ENCODE results near the gene ELOVL3.
"Not testable (repeated sequence)": the region's sequence is repeated elsewhere in the genome, so short reads cannot be mapped to it uniquely, and the experiment has no call there.

Gene ELOVL3

GRCh38 chr10:102185811-102186527 is 40.1 kb upstream of the ELOVL3 start:
- TF ChIP-seq CTCF (IDR thresholded peaks at IDR 0.05; ENCODE audit: insufficient read depth, low read length) (no peak), SPI1 (IDR thresholded peaks at IDR 0.05; ENCODE audit: borderline replicate concordance, low read depth) (no peak), POLR2AphosphoS5 (IDR thresholded peaks at IDR 0.05; ENCODE audit: low read depth) (no peak), GABPA (IDR thresholded peaks at IDR 0.05; ENCODE audit: low read depth) (no peak)
- TF ChIP-seq, protein P1, sequence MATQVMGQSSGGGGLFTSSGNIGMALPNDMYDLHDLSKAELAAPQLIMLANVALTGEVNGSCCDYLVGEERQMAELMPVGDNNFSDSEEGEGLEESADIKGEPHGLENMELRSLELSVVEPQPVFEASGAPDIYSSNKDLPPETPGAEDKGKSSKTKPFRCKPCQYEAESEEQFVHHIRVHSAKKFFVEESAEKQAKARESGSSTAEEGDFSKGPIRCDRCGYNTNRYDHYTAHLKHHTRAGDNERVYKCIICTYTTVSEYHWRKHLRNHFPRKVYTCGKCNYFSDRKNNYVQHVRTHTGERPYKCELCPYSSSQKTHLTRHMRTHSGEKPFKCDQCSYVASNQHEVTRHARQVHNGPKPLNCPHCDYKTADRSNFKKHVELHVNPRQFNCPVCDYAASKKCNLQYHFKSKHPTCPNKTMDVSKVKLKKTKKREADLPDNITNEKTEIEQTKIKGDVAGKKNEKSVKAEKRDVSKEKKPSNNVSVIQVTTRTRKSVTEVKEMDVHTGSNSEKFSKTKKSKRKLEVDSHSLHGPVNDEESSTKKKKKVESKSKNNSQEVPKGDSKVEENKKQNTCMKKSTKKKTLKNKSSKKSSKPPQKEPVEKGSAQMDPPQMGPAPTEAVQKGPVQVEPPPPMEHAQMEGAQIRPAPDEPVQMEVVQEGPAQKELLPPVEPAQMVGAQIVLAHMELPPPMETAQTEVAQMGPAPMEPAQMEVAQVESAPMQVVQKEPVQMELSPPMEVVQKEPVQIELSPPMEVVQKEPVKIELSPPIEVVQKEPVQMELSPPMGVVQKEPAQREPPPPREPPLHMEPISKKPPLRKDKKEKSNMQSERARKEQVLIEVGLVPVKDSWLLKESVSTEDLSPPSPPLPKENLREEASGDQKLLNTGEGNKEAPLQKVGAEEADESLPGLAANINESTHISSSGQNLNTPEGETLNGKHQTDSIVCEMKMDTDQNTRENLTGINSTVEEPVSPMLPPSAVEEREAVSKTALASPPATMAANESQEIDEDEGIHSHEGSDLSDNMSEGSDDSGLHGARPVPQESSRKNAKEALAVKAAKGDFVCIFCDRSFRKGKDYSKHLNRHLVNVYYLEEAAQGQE (IDR thresholded peaks at IDR 0.05; ENCODE audit: insufficient replicate concordance, low read depth): no peak
- H3K4me3 ChIP-seq (replicated peaks; ENCODE audit: insufficient read depth, low read length): no peak overlapping the region
- DNase-seq (ENCODE audit: low read depth in 1 of 2, low spot score in 1 of 2): no peak
- no peak overlapping the region for H3K27ac ChIP-seq (replicated peaks)
- H3K27me3 ChIP-seq (ENCODE audit: insufficient read depth, poor library complexity, severe bottlenecking): no peaks in the 10 kb centered on the region

GRCh38 chr10:102188298-102188940 is 37.7 kb upstream of the ELOVL3 start:
- no peaks in the 10 kb centered on the region for H3K27me3 ChIP-seq (ENCODE audit: insufficient read depth, poor library complexity, severe bottlenecking)
- no peak for DNase-seq (ENCODE audit: low read depth in 1 of 2, low spot score in 1 of 2)
- no peak overlapping the region for H3K27ac ChIP-seq (replicated peaks)
- H3K4me3 ChIP-seq (replicated peaks; ENCODE audit: insufficient read depth, low read length): no peak overlapping the region
- no peak for TF ChIP-seq POLR2AphosphoS5 (IDR thresholded peaks at IDR 0.05; ENCODE audit: low read depth)
- TF ChIP-seq SPI1 (IDR thresholded peaks at IDR 0.05; ENCODE audit: borderline replicate concordance, low read depth): no peak
- TF ChIP-seq, protein P1 (IDR thresholded peaks at IDR 0.05; ENCODE audit: insufficient replicate concordance, low read depth): no peak
- no peak for TF ChIP-seq CTCF (IDR thresholded peaks at IDR 0.05; ENCODE audit: insufficient read depth, low read length)
- TF ChIP-seq GABPA (IDR thresholded peaks at IDR 0.05; ENCODE audit: low read depth): no peak

- not testable (repeated sequence) for H3K27me3 ChIP-seq (ENCODE audit: insufficient read depth, poor library complexity, severe bottlenecking); DNase-seq (ENCODE audit: low read depth in 1 of 2, low spot score in 1 of 2); H3K27ac ChIP-seq (replicated peaks); H3K4me3 ChIP-seq (replicated peaks; ENCODE audit: insufficient read depth, low read length)
These were observed 36.9 kb upstream of the ELOVL3 start for GRCh38 chr10:102188941-102189898.

GRCh38 chr10:102191956-102192355 is 34.1 kb upstream of the ELOVL3 start:
- DNase-seq (ENCODE audit: low read depth in 1 of 2, low spot score in 1 of 2): no peak

More at GRCh38 chr10:102191956-102192355, 34.1 kb upstream of the ELOVL3 start:
- no peaks in the 10 kb centered on the region for H3K27me3 ChIP-seq (ENCODE audit: insufficient read depth, poor library complexity, severe bottlenecking)
- no peak overlapping the region for H3K27ac ChIP-seq (replicated peaks)
- TF ChIP-seq POLR2AphosphoS5 (IDR thresholded peaks at IDR 0.05; ENCODE audit: low read depth): no peak
- H3K4me3 ChIP-seq (replicated peaks; ENCODE audit: insufficient read depth, low read length): no peak overlapping the region
